H9 (cell line): Measurements from ENCODE around the gene TRIM34. TPM values are rescaled to one million over a fixed set of nuclear protein-coding genes. Genes with fewer than 3 reads are reported as not detected.

Source experiments
- DNase-seq: peaks from one replicate; pipeline ENCODE4 v3.0.0-alpha.2; 2017
- H2AFZ ChIP-seq: one replicate; pipeline ENCODE4 v1.6.1; 2013; ENCODE audit warnings: mild to moderate bottlenecking, low read length, control low read depth, moderate library complexity
- H2AK5ac ChIP-seq: 2 replicates; pipeline ENCODE4 v1.6.1; 2013; ENCODE audit warnings: low read length, control low read depth, mixed read lengths; ENCODE audit not compliant: insufficient read length
- H2BK120ac ChIP-seq: one replicate; pipeline ENCODE4 v1.6.1; 2013; ENCODE audit warnings: low read depth, mild to moderate bottlenecking, low read length, control low read depth, inconsistent platforms; ENCODE audit not compliant: poor library complexity, severe bottlenecking
- H2BK12ac ChIP-seq: 2 replicates; pipeline ENCODE4 v1.6.1; 2013; ENCODE audit warnings: low read length, control low read depth, mixed read lengths, low read depth; ENCODE audit not compliant: insufficient read length
- H2BK15ac ChIP-seq: 2 replicates; pipeline ENCODE4 v1.6.1; 2013; ENCODE audit warnings: low read depth, low read length, control low read depth
- H2BK20ac ChIP-seq: one replicate; pipeline ENCODE4 v1.6.1; 2013; ENCODE audit warnings: low read depth, mild to moderate bottlenecking, low read length, control low read depth, inconsistent platforms; ENCODE audit not compliant: poor library complexity, severe bottlenecking
- H2BK5ac ChIP-seq: 2 replicates; pipeline ENCODE4 v1.6.1; 2013; ENCODE audit warnings: low read length, control low read depth, mixed read lengths; ENCODE audit not compliant: insufficient read length
- H3K14ac ChIP-seq: 2 replicates; pipeline ENCODE4 v1.6.1; 2013; ENCODE audit warnings: low read length, control low read depth; ENCODE audit not compliant: insufficient read depth
- H3K18ac ChIP-seq: 2 replicates; pipeline ENCODE4 v1.6.1; 2013; ENCODE audit warnings: low read depth, mild to moderate bottlenecking, mixed read lengths, low read length, control low read depth; ENCODE audit not compliant: insufficient read length
- H3K23ac ChIP-seq: 2 replicates; pipeline ENCODE4 v1.6.1; 2013; ENCODE audit warnings: low read length, control low read depth, mixed read lengths, low read depth; ENCODE audit not compliant: insufficient read length
- H3K23me2 ChIP-seq: 2 replicates; pipeline ENCODE4 v1.6.1; 2013; ENCODE audit warnings: low read depth, mild to moderate bottlenecking, mixed read lengths, low read length, control low read depth; ENCODE audit not compliant: insufficient read length, poor library complexity, severe bottlenecking
- H3K27ac ChIP-seq: 2 replicates; pipeline ENCODE4 v1.5.1; 2013; ENCODE audit warnings: low read length, control low read depth, mixed read lengths, low read depth; ENCODE audit not compliant: insufficient read length
- H3K27me3 ChIP-seq: 2 replicates; pipeline ENCODE4 v1.6.1; 2013; ENCODE audit warnings: low read length, control low read depth, inconsistent platforms; ENCODE audit not compliant: insufficient read depth
- H3K4ac ChIP-seq: 2 replicates; pipeline ENCODE4 v1.6.1; 2013; ENCODE audit warnings: low read depth, mild to moderate bottlenecking, control low read depth, inconsistent platforms, low read length, moderate library complexity
- H3K4me1 ChIP-seq: 2 replicates; pipeline ENCODE4 v1.6.1; 2013; ENCODE audit warnings: low read length, control low read depth, inconsistent platforms; ENCODE audit not compliant: insufficient read depth
- H3K4me2 ChIP-seq: 2 replicates; pipeline ENCODE4 v1.6.1; 2013; ENCODE audit warnings: low read length, control low read depth, mixed read lengths; ENCODE audit not compliant: insufficient read length, insufficient read depth
- H3K56ac ChIP-seq: 2 replicates; pipeline ENCODE4 v1.6.1; 2013; ENCODE audit warnings: low read depth, mild to moderate bottlenecking, mixed read lengths, low read length, control low read depth; ENCODE audit not compliant: insufficient read length
- H3K79me1 ChIP-seq: 2 replicates; pipeline ENCODE4 v1.6.1; 2013; ENCODE audit warnings: low read depth, mild to moderate bottlenecking, moderate library complexity, low read length, control low read depth, inconsistent platforms; ENCODE audit not compliant: insufficient read depth, poor library complexity, severe bottlenecking
- H3K79me2 ChIP-seq: 2 replicates; pipeline ENCODE4 v1.6.1; 2013; ENCODE audit warnings: low read length, control low read depth, inconsistent platforms; ENCODE audit not compliant: insufficient read depth
- H3K9ac ChIP-seq: 2 replicates; pipeline ENCODE4 v1.6.1; 2013; ENCODE audit warnings: low read length, control low read depth, mixed read lengths; ENCODE audit not compliant: insufficient read length; ENCODE audit errors: extremely low read depth
- H3K9me3 ChIP-seq: one replicate; pipeline ENCODE4 v1.6.1; 2013; ENCODE audit warnings: low read depth, low read length, inconsistent platforms; ENCODE audit not compliant: control insufficient read depth
- H3T11ph ChIP-seq: one replicate; pipeline ENCODE4 v1.6.1; 2013; ENCODE audit warnings: mild to moderate bottlenecking, low read length, control low read depth, inconsistent platforms
- H4K20me1 ChIP-seq: one replicate; pipeline ENCODE4 v1.6.1; 2013; ENCODE audit not compliant: control insufficient read depth, insufficient read length, insufficient read depth
- H4K5ac ChIP-seq: 2 replicates; pipeline ENCODE4 v1.6.1; 2013; ENCODE audit warnings: low read depth, mild to moderate bottlenecking, mixed read lengths, low read length, control low read depth; ENCODE audit not compliant: insufficient read length
- H4K8ac ChIP-seq: replicated peaks from 2 replicates; pipeline ENCODE4 v1.6.1; 2013; ENCODE audit warnings: low read length, control low read depth, mixed read lengths, low read depth; ENCODE audit not compliant: insufficient read length
- H4K91ac ChIP-seq: 2 replicates; pipeline ENCODE4 v1.6.1; 2013; ENCODE audit warnings: low read depth, mild to moderate bottlenecking, moderate library complexity, mixed read lengths, low read length, control low read depth; ENCODE audit not compliant: insufficient read length
- H3K27ac Mint-ChIP-seq, 3 experiments: 2 replicates in 2 of 3; 3 replicates in 1 of 3; pipeline ENCODE4 v1.8.0; 2020 to 2021; ENCODE audit warnings: mixed read lengths in 3 of 3, mild to moderate bottlenecking in 1 of 3, moderate library complexity in 1 of 3
- H3K27me3 Mint-ChIP-seq: 2 replicates; pipeline ENCODE4 v1.8.0; 2021; ENCODE audit warnings: low read depth, mild to moderate bottlenecking, moderate library complexity, mixed read lengths
- H3K36me3 Mint-ChIP-seq, 3 experiments: 2 replicates in 2 of 3; 3 replicates in 1 of 3; pipeline ENCODE4 v1.8.0; 2020 to 2021; ENCODE audit warnings: low read depth in 3 of 3, mixed read lengths in 3 of 3; ENCODE audit not compliant: insufficient read depth in 1 of 3
- H3K4me1 Mint-ChIP-seq, 2 experiments: 2 replicates each; pipeline ENCODE4 v1.8.0; 2020; ENCODE audit warnings: mixed read lengths in 2 of 2
- H3K4me3 Mint-ChIP-seq, 2 experiments: 2 replicates in 1 of 2; 3 replicates in 1 of 2; pipeline ENCODE4 v1.8.0; 2020 to 2021; ENCODE audit warnings: mild to moderate bottlenecking in 2 of 2, mixed read lengths in 2 of 2, moderate library complexity in 1 of 2
- H3K9me3 Mint-ChIP-seq, 2 experiments: 2 replicates in 1 of 2; 3 replicates in 1 of 2; pipeline ENCODE4 v1.8.0; 2020; ENCODE audit warnings: mild to moderate bottlenecking in 2 of 2, mixed read lengths in 2 of 2, moderate library complexity in 1 of 2
- total RNA-seq: library from RNA; stranded (reverse); gene quantifications from 2 replicates; pipeline ENCODE4 v1.2.1, GENCODE V29; 2021
- TF ChIP-seq, protein P1 (sequence below): fragments of 200-600 bp; sonication (generic); conservative IDR thresholded peaks from 3 replicates; pipeline ENCODE4 v1.8.0; 2021; ENCODE audit warnings: antibody characterized with exemption, mild to moderate bottlenecking

TRIM34 gene
- total RNA-seq, 1 experiment from 2014 or later, result 0.59 TPM

DNA sequence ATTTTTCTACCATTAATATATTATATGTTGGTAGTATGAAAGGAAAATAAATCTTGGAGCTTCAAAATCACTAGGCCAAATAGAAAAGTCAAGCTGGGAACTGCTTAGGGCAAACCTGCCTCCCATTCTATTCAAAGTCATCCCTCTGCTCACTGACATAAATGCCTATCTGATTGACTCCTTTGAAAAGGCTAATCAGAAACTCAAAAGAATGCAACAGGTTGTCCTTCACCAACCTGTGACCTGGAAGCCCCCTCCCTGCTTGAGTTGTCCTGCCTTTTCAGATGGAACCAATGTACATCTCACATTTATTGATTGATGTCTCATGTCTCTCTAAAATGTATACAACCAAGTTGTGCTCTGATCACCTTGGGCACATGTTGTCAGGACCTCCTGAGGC lies 3.2 kb upstream of the TRIM34 start:
- H3T11ph ChIP-seq, result no peak overlapping the region
- no peak overlapping the region for H3K14ac ChIP-seq
- H4K8ac ChIP-seq, result no peak overlapping the region
- no peak overlapping the region for H3K23ac ChIP-seq
- H2BK12ac ChIP-seq, result no peak overlapping the region
- no peaks in the 10 kb centered on the region for H3K23me2 ChIP-seq
- H3K36me3 Mint-ChIP-seq, result no peaks in the 10 kb centered on the region
- H3K9me3 Mint-ChIP-seq, result no peaks in the 10 kb centered on the region
- no peak overlapping the region for H3K18ac ChIP-seq
- no peak overlapping the region for H3K4me2 ChIP-seq
- no peak overlapping the region for H2BK20ac ChIP-seq
- peaks cover 28 to 33% of the 10 kb centered on the region in 2 experiments for H3K4me1 Mint-ChIP-seq
- H4K5ac ChIP-seq, result no peak overlapping the region
- no peak for DNase-seq
- H2AFZ ChIP-seq, result no peak overlapping the region
- H3K4me1 ChIP-seq, result peaks cover 20% of the 10 kb centered on the region; the same call in 1 of the 2 replicates
- H2BK5ac ChIP-seq, result no peak overlapping the region
- no peaks in the 10 kb centered on the region; the same call in 1 of the 2 replicates for H3K79me2 ChIP-seq
- no peaks in the 10 kb centered on the region for H3K27me3 ChIP-seq
- H3K56ac ChIP-seq, result no peak overlapping the region
- no peak overlapping the region for H2BK15ac ChIP-seq
- H3K27ac Mint-ChIP-seq, result peak overlapping the region in 1 of 3 experiments; percentile 78; a peak in 1 of 7 replicates
- H3K9ac ChIP-seq, result no peak overlapping the region
- no peaks in the 10 kb centered on the region for H3K9me3 ChIP-seq
- H2BK120ac ChIP-seq, result no peak overlapping the region
- no peak overlapping the region for H4K91ac ChIP-seq
- no peaks in the 10 kb centered on the region for H4K20me1 ChIP-seq
- H3K79me1 ChIP-seq, result no peaks in the 10 kb centered on the region
- no peaks in the 10 kb centered on the region for H3K27me3 Mint-ChIP-seq
- H2AK5ac ChIP-seq, result no peak overlapping the region
- TF ChIP-seq, protein P1, sequence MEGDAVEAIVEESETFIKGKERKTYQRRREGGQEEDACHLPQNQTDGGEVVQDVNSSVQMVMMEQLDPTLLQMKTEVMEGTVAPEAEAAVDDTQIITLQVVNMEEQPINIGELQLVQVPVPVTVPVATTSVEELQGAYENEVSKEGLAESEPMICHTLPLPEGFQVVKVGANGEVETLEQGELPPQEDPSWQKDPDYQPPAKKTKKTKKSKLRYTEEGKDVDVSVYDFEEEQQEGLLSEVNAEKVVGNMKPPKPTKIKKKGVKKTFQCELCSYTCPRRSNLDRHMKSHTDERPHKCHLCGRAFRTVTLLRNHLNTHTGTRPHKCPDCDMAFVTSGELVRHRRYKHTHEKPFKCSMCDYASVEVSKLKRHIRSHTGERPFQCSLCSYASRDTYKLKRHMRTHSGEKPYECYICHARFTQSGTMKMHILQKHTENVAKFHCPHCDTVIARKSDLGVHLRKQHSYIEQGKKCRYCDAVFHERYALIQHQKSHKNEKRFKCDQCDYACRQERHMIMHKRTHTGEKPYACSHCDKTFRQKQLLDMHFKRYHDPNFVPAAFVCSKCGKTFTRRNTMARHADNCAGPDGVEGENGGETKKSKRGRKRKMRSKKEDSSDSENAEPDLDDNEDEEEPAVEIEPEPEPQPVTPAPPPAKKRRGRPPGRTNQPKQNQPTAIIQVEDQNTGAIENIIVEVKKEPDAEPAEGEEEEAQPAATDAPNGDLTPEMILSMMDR, result no peak
- H3K27ac ChIP-seq, result no peak overlapping the region
- no peak overlapping the region for H3K4me3 Mint-ChIP-seq
- no peak overlapping the region for H3K4ac ChIP-seq
